ENCODE measurements around the gene ZNF512. TPM values are rescaled to one million over a fixed set of nuclear protein-coding genes. Genes with fewer than 3 reads are reported as not detected.

Gene ZNF512
- total and polyA plus RNA-seq, 2 of the 13 experiments (the other 11 are each of a cell fraction or from before 2014, with no cell fraction given): 29.8 to 31.0 TPM

- peak; percentile 9; the same call in 1 of the 2 replicates for TF ChIP-seq ZNF749 (CRISPR knock-in tag; IDR thresholded peaks at IDR 0.05; ENCODE audit: borderline replicate concordance)
- no peak for TF ChIP-seq SMARCE1 (IDR thresholded peaks at IDR 0.05; ENCODE audit: borderline replicate concordance)
- TF ChIP-seq, protein P1, sequence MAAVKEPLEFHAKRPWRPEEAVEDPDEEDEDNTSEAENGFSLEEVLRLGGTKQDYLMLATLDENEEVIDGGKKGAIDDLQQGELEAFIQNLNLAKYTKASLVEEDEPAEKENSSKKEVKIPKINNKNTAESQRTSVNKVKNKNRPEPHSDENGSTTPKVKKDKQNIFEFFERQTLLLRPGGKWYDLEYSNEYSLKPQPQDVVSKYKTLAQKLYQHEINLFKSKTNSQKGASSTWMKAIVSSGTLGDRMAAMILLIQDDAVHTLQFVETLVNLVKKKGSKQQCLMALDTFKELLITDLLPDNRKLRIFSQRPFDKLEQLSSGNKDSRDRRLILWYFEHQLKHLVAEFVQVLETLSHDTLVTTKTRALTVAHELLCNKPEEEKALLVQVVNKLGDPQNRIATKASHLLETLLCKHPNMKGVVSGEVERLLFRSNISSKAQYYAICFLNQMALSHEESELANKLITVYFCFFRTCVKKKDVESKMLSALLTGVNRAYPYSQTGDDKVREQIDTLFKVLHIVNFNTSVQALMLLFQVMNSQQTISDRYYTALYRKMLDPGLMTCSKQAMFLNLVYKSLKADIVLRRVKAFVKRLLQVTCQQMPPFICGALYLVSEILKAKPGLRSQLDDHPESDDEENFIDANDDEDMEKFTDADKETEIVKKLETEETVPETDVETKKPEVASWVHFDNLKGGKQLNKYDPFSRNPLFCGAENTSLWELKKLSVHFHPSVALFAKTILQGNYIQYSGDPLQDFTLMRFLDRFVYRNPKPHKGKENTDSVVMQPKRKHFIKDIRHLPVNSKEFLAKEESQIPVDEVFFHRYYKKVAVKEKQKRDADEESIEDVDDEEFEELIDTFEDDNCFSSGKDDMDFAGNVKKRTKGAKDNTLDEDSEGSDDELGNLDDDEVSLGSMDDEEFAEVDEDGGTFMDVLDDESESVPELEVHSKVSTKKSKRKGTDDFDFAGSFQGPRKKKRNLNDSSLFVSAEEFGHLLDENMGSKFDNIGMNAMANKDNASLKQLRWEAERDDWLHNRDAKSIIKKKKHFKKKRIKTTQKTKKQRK (IDR thresholded peaks at IDR 0.05; ENCODE audit: low read length): no peak
- peak; percentile 13; the same call in 1 of the 2 replicates for TF ChIP-seq JUNB (CRISPR knock-in tag; IDR thresholded peaks at IDR 0.05; ENCODE audit: borderline replicate concordance)
- TF ChIP-seq, protein P2, sequence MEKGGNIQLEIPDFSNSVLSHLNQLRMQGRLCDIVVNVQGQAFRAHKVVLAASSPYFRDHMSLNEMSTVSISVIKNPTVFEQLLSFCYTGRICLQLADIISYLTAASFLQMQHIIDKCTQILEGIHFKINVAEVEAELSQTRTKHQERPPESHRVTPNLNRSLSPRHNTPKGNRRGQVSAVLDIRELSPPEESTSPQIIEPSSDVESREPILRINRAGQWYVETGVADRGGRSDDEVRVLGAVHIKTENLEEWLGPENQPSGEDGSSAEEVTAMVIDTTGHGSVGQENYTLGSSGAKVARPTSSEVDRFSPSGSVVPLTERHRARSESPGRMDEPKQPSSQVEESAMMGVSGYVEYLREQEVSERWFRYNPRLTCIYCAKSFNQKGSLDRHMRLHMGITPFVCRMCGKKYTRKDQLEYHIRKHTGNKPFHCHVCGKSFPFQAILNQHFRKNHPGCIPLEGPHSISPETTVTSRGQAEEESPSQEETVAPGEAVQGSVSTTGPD (CRISPR knock-in tag; IDR thresholded peaks at IDR 0.05): no peak
- TF ChIP-seq HNRNPH1 (optimal IDR thresholded peaks at IDR 0.05; ENCODE audit: low read depth, low read length): no peak
- TF ChIP-seq ZZZ3 (CRISPR knock-in tag; IDR thresholded peaks at IDR 0.05; ENCODE audit: borderline replicate concordance): no peak
- TF ChIP-seq ZNF552 (CRISPR knock-in tag; IDR thresholded peaks at IDR 0.05; ENCODE audit: borderline replicate concordance): 0 out of 2 replicates have a peak, but pooled peaks have one; percentile 61
- TF ChIP-seq NR1H2 (CRISPR knock-in tag; IDR thresholded peaks at IDR 0.05; ENCODE audit: borderline replicate concordance, low read depth): no peak
- no peak for TF ChIP-seq ETV6 (CRISPR knock-in tag; conservative IDR thresholded peaks at IDR 0.05)
- TF ChIP-seq, protein P3, sequence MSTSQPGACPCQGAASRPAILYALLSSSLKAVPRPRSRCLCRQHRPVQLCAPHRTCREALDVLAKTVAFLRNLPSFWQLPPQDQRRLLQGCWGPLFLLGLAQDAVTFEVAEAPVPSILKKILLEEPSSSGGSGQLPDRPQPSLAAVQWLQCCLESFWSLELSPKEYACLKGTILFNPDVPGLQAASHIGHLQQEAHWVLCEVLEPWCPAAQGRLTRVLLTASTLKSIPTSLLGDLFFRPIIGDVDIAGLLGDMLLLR (CRISPR knock-in tag; IDR thresholded peaks at IDR 0.05): no peak
- TF ChIP-seq ZSCAN20 (CRISPR knock-in tag; IDR thresholded peaks at IDR 0.05; ENCODE audit: borderline replicate concordance): no peak
- TF ChIP-seq, protein P4, sequence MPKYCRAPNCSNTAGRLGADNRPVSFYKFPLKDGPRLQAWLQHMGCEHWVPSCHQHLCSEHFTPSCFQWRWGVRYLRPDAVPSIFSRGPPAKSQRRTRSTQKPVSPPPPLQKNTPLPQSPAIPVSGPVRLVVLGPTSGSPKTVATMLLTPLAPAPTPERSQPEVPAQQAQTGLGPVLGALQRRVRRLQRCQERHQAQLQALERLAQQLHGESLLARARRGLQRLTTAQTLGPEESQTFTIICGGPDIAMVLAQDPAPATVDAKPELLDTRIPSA (CRISPR knock-in tag; IDR thresholded peaks at IDR 0.05; ENCODE audit: borderline replicate concordance): 0 out of 2 replicates have a peak, but pooled peaks have one; percentile 54
- TF ChIP-seq IKZF4 (CRISPR knock-in tag; IDR thresholded peaks at IDR 0.05; ENCODE audit: borderline replicate concordance, low read depth, not compliant biosample characterization): no peak
- TF ChIP-seq ZNF878 (CRISPR knock-in tag; IDR thresholded peaks at IDR 0.05): 0 out of 2 replicates have a peak, but pooled peaks have one; percentile 17
- TF ChIP-seq TCF7L2 (IDR thresholded peaks at IDR 0.05; ENCODE audit: low read depth, low read length): no peak
- no peak for TF ChIP-seq BORCS8-MEF2B (CRISPR knock-in tag; IDR thresholded peaks at IDR 0.05)
- TF ChIP-seq SYNCRIP (IDR thresholded peaks at IDR 0.05; ENCODE audit: insufficient read depth, low read depth, low read length): no peak
Observed at GRCh38 chr2:27583390-27583915, 611 bp downstream of the ZNF512 start (continued).
